K562 (cell line): ENCODE measurements around the gene RDH16. TPM values are rescaled to one million over a fixed set of nuclear protein-coding genes. Genes with fewer than 3 reads are reported as not detected.
A peak's percentile ranks its signal among the peaks of the same experiment; 100 is the strongest.

ENCODE experiments used
- ATAC-seq: fragments of 200-7000 bp; cut with Tn5 transposase; 3 replicates; pipeline ENCODE4 v1.9.1; 2020; ENCODE audit warnings: moderate library complexity
- Bru-seq: library from RNA; stranded (reverse); fragments of 400-500 nt; gene quantifications from one replicate; lab custom pipeline; 2021; lab: Mats Ljungman, UMichigan
- BruChase-seq, 2 experiments: library from RNA; stranded (reverse); fragments of 400-500 nt; gene quantifications; one replicate each; lab custom pipeline; 2021; lab: Mats Ljungman, UMichigan
- BruUV-seq: library from RNA; stranded (reverse); fragments of 400-500 nt; replicated peaks from 2 replicates; lab custom pipeline; 2021; lab: Mats Ljungman, UMichigan
- CTCF ChIA-PET: fragments of 300-600 bp; formaldehyde crosslinking; extraction: SDS; loops from one replicate; lab custom pipeline; 2021; ENCODE audit warnings: low intra/inter-chr PET ratio; lab: Yijun Ruan, JAX
- POLR2A ChIA-PET: fragments of 300-600, 350-650 bp; sonication (Branson Sonifier 250); formaldehyde crosslinking; extraction: SDS; loops from one replicate; lab custom pipeline; 2021; ENCODE audit warnings: antibody characterized with exemption, inconsistent platforms; lab: Yijun Ruan, JAX
- DNase-seq, 4 experiments: peaks; one replicate each; pipeline versions ENCODE4 v3.0.0 to v3.0.0-alpha.2; 2011 to 2018; ENCODE audit warnings: low spot score in 3 of 4, mixed read lengths in 3 of 4; ENCODE audit errors: extremely low read depth in 1 of 4
- FAIRE-seq: peaks from 2 replicates; lab custom pipeline; 2011; peaks lifted over from hg19 to GRCh38; lab: Jason Lieb, UNC
- H2AFZ ChIP-seq: 2 replicates; pipeline ENCODE4 v1.6.0; 2011; ENCODE audit warnings: low read depth, low read length, control low read depth, inconsistent platforms
- H3K27ac ChIP-seq: fragments of 200-600 bp; 3 replicates; pipeline ENCODE4 v1.8.0; 2011; ENCODE audit warnings: low read depth, mild to moderate bottlenecking, control low read depth, inconsistent platforms, low read length, moderate library complexity, mixed read lengths; ENCODE audit errors: extremely low read depth
- H3K27me3 ChIP-seq, 2 experiments: fragments of 300-600 bp in 1 of 2; 2 replicates in 1 of 2; 3 replicates in 1 of 2; pipeline versions ENCODE4 v1.6.0 to v1.8.0; 2011; ENCODE audit warnings: inconsistent platforms in 2 of 2, low read length in 2 of 2, mild to moderate bottlenecking in 1 of 2, mixed read lengths in 1 of 2, moderate library complexity in 1 of 2; ENCODE audit not compliant: control insufficient read depth in 2 of 2, insufficient read depth in 2 of 2
- H3K36me3 ChIP-seq: fragments of 300-600 bp; 3 replicates; pipeline ENCODE4 v1.8.0; 2011; ENCODE audit warnings: mild to moderate bottlenecking, low read length, inconsistent platforms; ENCODE audit not compliant: control insufficient read depth, insufficient read depth
- H3K4me1 ChIP-seq, 2 experiments: fragments of 200-600 bp in 1 of 2; replicated peaks in 1 of 2; 2 replicates in 1 of 2; 3 replicates in 1 of 2; pipeline versions ENCODE4 v1.5.1 to v1.8.0; 2011; ENCODE audit warnings: inconsistent platforms in 2 of 2, low read length in 2 of 2, mild to moderate bottlenecking in 1 of 2, mixed read lengths in 1 of 2, moderate library complexity in 1 of 2; ENCODE audit not compliant: control insufficient read depth in 2 of 2, insufficient read depth in 2 of 2
- H3K4me2 ChIP-seq: 2 replicates; pipeline ENCODE4 v1.6.1; 2011; ENCODE audit warnings: low read length, control low read depth, inconsistent platforms, mixed read lengths; ENCODE audit not compliant: insufficient read depth
- H3K4me3 ChIP-seq: fragments of 200-600 bp; sonication (generic), shearing (Covaris generic); 2 replicates; pipeline ENCODE4 v1.5.1; 2016; ENCODE audit warnings: control low read depth, inconsistent platforms
- H3K79me2 ChIP-seq: fragments of 200-600 bp; 3 replicates; pipeline ENCODE4 v1.8.0; 2011; ENCODE audit warnings: low read length, inconsistent platforms; ENCODE audit not compliant: control insufficient read depth, insufficient read depth
- H3K9ac ChIP-seq, 2 experiments: 2 replicates each; pipeline versions ENCODE4 v1.6.0 to v1.6.1; 2011; ENCODE audit warnings: low read depth in 2 of 2, low read length in 2 of 2, control low read depth in 1 of 2, inconsistent platforms in 1 of 2, mild to moderate bottlenecking in 1 of 2, mixed read lengths in 1 of 2; ENCODE audit not compliant: insufficient read depth in 1 of 2
- H3K9me1 ChIP-seq: one replicate; pipeline ENCODE4 v1.6.0; 2011; ENCODE audit warnings: inconsistent platforms, mild to moderate bottlenecking, low read length, moderate library complexity; ENCODE audit not compliant: control insufficient read depth, insufficient read depth
- H3K9me3 ChIP-seq: replicated peaks from 2 replicates; pipeline ENCODE4 v1.5.1; 2011; ENCODE audit warnings: low read depth, low read length, inconsistent platforms; ENCODE audit not compliant: control insufficient read depth, insufficient read depth
- H4K20me1 ChIP-seq: replicated peaks from 2 replicates; pipeline ENCODE4 v1.6.1; 2011; ENCODE audit warnings: low read length, inconsistent platforms, mixed read lengths; ENCODE audit not compliant: control insufficient read depth, insufficient read depth
- CREB3 ChIP-seq: fragments of 450-650 bp; conservative IDR thresholded peaks from 2 replicates; pipeline ENCODE4 v1.6.1; 2016; ENCODE audit warnings: missing genetic modification characterization, low read depth, mild to moderate bottlenecking, missing compliant biosample characterization, moderate library complexity
- DMBX1 ChIP-seq: fragments of 250-450 bp; sonication (Bioruptor Pico); IDR thresholded peaks from 2 replicates; pipeline ENCODE4 v1.8.0; 2022; ENCODE audit warnings: inconsistent platforms, mild to moderate bottlenecking, moderate library complexity, borderline replicate concordance
- ETV5 ChIP-seq: sonication (generic); formaldehyde crosslinking; IDR thresholded peaks from 2 replicates; pipeline ENCODE4 v1.4.0; 2020; ENCODE audit warnings: low read depth, mild to moderate bottlenecking, missing genetic modification reagents
- HIVEP1 ChIP-seq: fragments of 250-450 bp; sonication (Bioruptor Pico); IDR thresholded peaks from 2 replicates; pipeline ENCODE4 v1.4.0; 2020; ENCODE audit warnings: mild to moderate bottlenecking
- HMG20B ChIP-seq: fragments of 250-450 bp; sonication (Bioruptor Pico); IDR thresholded peaks from 2 replicates; pipeline ENCODE4 v1.5.0; 2021; ENCODE audit warnings: mild to moderate bottlenecking
- NFIX ChIP-seq: fragments of 250-450 bp; sonication (Bioruptor Pico); IDR thresholded peaks from 2 replicates; pipeline ENCODE4 v1.4.0; 2020; ENCODE audit warnings: low read depth, mild to moderate bottlenecking, moderate library complexity
- PTTG1 ChIP-seq: fragments of 450-650 bp; IDR thresholded peaks from 2 replicates; pipeline ENCODE4 v1.6.1; 2016; ENCODE audit warnings: low read depth, mild to moderate bottlenecking, missing genetic modification characterization, missing compliant biosample characterization
- RBM39 ChIP-seq: fragments of 200-400 bp; formaldehyde crosslinking; optimal IDR thresholded peaks from 2 replicates; pipeline ENCODE3; 2018; ENCODE audit warnings: low read depth, low read length
- RFX7 ChIP-seq: fragments of 250-450 bp; sonication (Bioruptor Pico); IDR thresholded peaks from 2 replicates; pipeline ENCODE4 v1.5.1; 2021; ENCODE audit warnings: mild to moderate bottlenecking
- SP2 ChIP-seq: IDR thresholded peaks from 2 replicates; pipeline ENCODE4 v1.6.1; 2011; ENCODE audit warnings: mild to moderate bottlenecking, low read depth, low read length, moderate library complexity; ENCODE audit not compliant: poor library complexity, severe bottlenecking; ENCODE audit errors: extremely low read depth
- STAG1 ChIP-seq: sonication (generic); formaldehyde crosslinking; IDR thresholded peaks from 2 replicates; pipeline ENCODE4 v1.5.0; 2020; ENCODE audit warnings: missing genetic modification reagents, borderline replicate concordance
- TCF7 ChIP-seq: sonication (generic); IDR thresholded peaks from 2 replicates; pipeline ENCODE4 v1.6.1; 2016; ENCODE audit warnings: antibody characterized with exemption, borderline replicate concordance
- TCF7L2 ChIP-seq: fragments of 150-350 bp; IDR thresholded peaks from 2 replicates; pipeline ENCODE4 v1.6.1; 2016; ENCODE audit warnings: low read depth, mild to moderate bottlenecking, low read length, moderate library complexity
- WHSC1 ChIP-seq: IDR thresholded peaks from one replicate; pipeline ENCODE4 v1.6.1; 2012; ENCODE audit warnings: low read length, control low read depth, inconsistent platforms
- ZNF175 ChIP-seq: fragments of 200-800 bp; sonication (Bioruptor generic); IDR thresholded peaks from 2 replicates; pipeline ENCODE4 v1.6.1; 2016; ENCODE audit warnings: low read depth, mild to moderate bottlenecking, missing genetic modification characterization, missing compliant biosample characterization
- ZNF277 ChIP-seq: fragments of 250-450 bp; sonication (Bioruptor Pico); IDR thresholded peaks from 2 replicates; pipeline ENCODE4 v1.8.0; 2022; ENCODE audit warnings: inconsistent platforms, mild to moderate bottlenecking, moderate library complexity, borderline replicate concordance
- WGBS: fragments of 100-300 bp; shearing (Covaris generic); methylation state at CpG from one replicate; pipeline ENCODE4 v1.1.6; 2016; ENCODE audit warnings: low coverage, mixed read lengths; ENCODE audit not compliant: insufficient coverage; ENCODE audit errors: missing lambda C conversion rate; 5-methylcytosine and 5-hydroxymethylcytosine counted together
- in situ Hi-C: fragments of 300-500 bp; cut with MboI; formaldehyde crosslinking; loops from 4 replicates; pipeline ENCODE4 v1.15.0; 2018; ENCODE audit warnings: inconsistent platforms, mixed read lengths
- intact Hi-C: fragments of 100-400 bp; cut with micrococcal nuclease; formaldehyde crosslinking; loops from 2 replicates; pipeline ENCODE4 v1.14.2; 2022
- long read RNA-seq, 3 experiments: library from polyadenylated mRNA in 2 of 3; library from RNA in 1 of 3; unstranded in 2 of 3; stranded (forward) in 1 of 3; transcript quantifications; one replicate each; pipeline ENCODE4 v2.0.0, GENCODE V29; 2019 to 2022
- polyA minus RNA-seq, 3 experiments: library from RNA; depleted of rRNA, polyadenylated mRNA; stranded (reverse); fragments of >200 nt; gene quantifications; 2 replicates each; pipeline ENCODE4 v1.2.3, GENCODE V29; 2011
- polyA plus RNA-seq, 8 experiments: library from polyadenylated mRNA; depleted of rRNA in 4 of 8; stranded (reverse) in 5 of 8; unstranded in 3 of 8; fragments of >200 nt; fragmentation: Nextera tagmentation in 2 of 8; fragmentation: Illumina TruSeq in 1 of 8; extraction: Ambion mirVana in 2 of 8; extraction: Trizol in 1 of 8; gene quantifications; 2 replicates each; pipeline versions ENCODE4 v1.2.1 to v1.2.3, GENCODE V29; 2011 to 2014; ENCODE audit warnings: inconsistent platforms in 1 of 8, missing spikeins in 1 of 8
- total RNA-seq, 7 experiments: library from RNA; depleted of rRNA in 6 of 7; stranded (reverse); fragments of >200 nt in 6 of 7; fragmentation: Illumina TruSeq in 2 of 7; extraction: Trizol in 2 of 7; gene quantifications; 2 replicates each; pipeline versions ENCODE4 v1.2.1 to v1.2.3, GENCODE V29; 2011 to 2021; ENCODE audit warnings: low replicate concordance in 1 of 7

RDH16 gene
- 3.0 and 3.8 TPM in 2 replicates for total RNA-seq (2011; cell fraction: chromatin; rRNA removed; ENCODE audit: low replicate concordance)
- 1.2 and 2.4 TPM in 2 replicates for total RNA-seq (2011; cell fraction: nucleolus; rRNA removed)
- total RNA-seq (2011; cell fraction: nucleoplasm; rRNA removed): 3.7 and 4.8 TPM in 2 replicates
- total RNA-seq (2014; rRNA removed) (0.20 and 0.23 TPM in 2 replicates), total RNA-seq (2014; rRNA removed; fragmentation: Illumina TruSeq; extraction: Trizol) (0.22 and 0.26 TPM in 2 replicates), total RNA-seq (2015; rRNA removed; fragmentation: Illumina TruSeq; extraction: Trizol) (0.11 TPM in 2 replicates), total RNA-seq (2021) (0.36 and 0.42 TPM in 2 replicates), polyA plus RNA-seq (2011; rRNA removed) (0.26 and 0.62 TPM in 2 replicates), polyA plus RNA-seq (2014; fragmentation: Illumina TruSeq; extraction: Trizol) (0.12 and 0.21 TPM in 2 replicates), polyA plus RNA-seq (2014; fragmentation: Nextera tagmentation; extraction: Ambion mirVana) (under 1 TPM in 1 of 2 experiments, not detected in 1; 0.13 TPM), polyA plus RNA-seq (2014; rRNA removed) (0.24 and 0.52 TPM in 2 replicates), polyA minus RNA-seq (2011; rRNA and poly(A)+ RNA removed) (0.11 and 0.48 TPM in 2 replicates), Bru-seq, nascent RNA (percentile 31 among the genes with signal in this experiment), BruChase-seq, experiment 1, labeled RNA remaining after a 2-hour chase (percentile 38 among the genes with signal in this experiment), BruChase-seq, experiment 2, labeled RNA remaining after a 6-hour chase (percentile 42 among the genes with signal in this experiment)
- polyA plus RNA-seq (2011; cell fraction: cytosol; rRNA removed): 0.04 and 0.28 TPM in 2 replicates
- 2.4 and 5.4 TPM in 2 replicates for polyA plus RNA-seq (2011; cell fraction: nucleus; rRNA removed)
- 0.14 and 0.47 TPM in 2 replicates for polyA plus RNA-seq (2012)
- not detected in 2 replicates for polyA minus RNA-seq (2011; cell fraction: cytosol; rRNA and poly(A)+ RNA removed)
- 0.54 and 1.6 TPM in 2 replicates for polyA minus RNA-seq (2011; cell fraction: nucleus; rRNA and poly(A)+ RNA removed)
- long read RNA-seq, experiment 1: 0 reads
- long read RNA-seq, experiment 2: 0 reads
- long read RNA-seq, experiment 3: 0 reads

GRCh38 chr12:56957229-56958052 is at the start of gene RDH16:
Gene RDH16, minus strand, starts transcription at chr12:56957608. Its CDS starts 146 bp downstream, at chr12:56957462.
- 16% methylated on average over 9 of the region's 10 CpGs for WGBS
- intact Hi-C loops: no loop called here
- DNase-seq (peak in 1 of 4 experiments; percentile 2), FAIRE-seq (no peak), ATAC-seq (no peak)
- H3K9me1 ChIP-seq: no peaks in the 10 kb centered on the region
- no peak within 1 kb of the TSS for H3K4me3 ChIP-seq
- CTCF ChIA-PET: no interaction called here
- POLR2A ChIA-PET: no interaction called here
- no peaks in the 10 kb centered on the region; the same call in 1 of the 2 replicates for H3K9me3 ChIP-seq
- BruUV-seq: no TSS peak
- in situ Hi-C loops: no loop called here
- H3K4me2 ChIP-seq: no peak within 1 kb of the TSS
- no peak within 1 kb of the TSS for H3K9ac ChIP-seq
- H3K27ac ChIP-seq: no peak within 1 kb of the TSS
- no peaks in the 10 kb centered on the region for H4K20me1 ChIP-seq
- no peaks in the 10 kb centered on the region; a peak in 1 of 5 replicates for H3K4me1 ChIP-seq
- no peaks in the 10 kb centered on the region for H3K36me3 ChIP-seq
- no peaks in the 10 kb centered on the region for H3K79me2 ChIP-seq
- peaks cover 0 to 15% of the 10 kb centered on the region in 2 experiments; a peak in 1 of 5 replicates for H3K27me3 ChIP-seq
- H2AFZ ChIP-seq: no peak within 1 kb of the TSS
- TF ChIP-seq RBM39 (no peak), TCF7 (no peak), RFX7 (CRISPR knock-in tag) (no peak), CREB3 (tag) (no peak), PTTG1 (tag) (no peak), NFIX (no peak), ETV5 (no peak), DMBX1 (CRISPR knock-in tag) (no peak), HIVEP1 (CRISPR knock-in tag) (no peak), STAG1 (CRISPR knock-in tag) (no peak), ZNF277 (no peak), SP2 (no peak), TCF7L2 (no peak), ZNF175 (CRISPR knock-in tag) (no peak), HMG20B (CRISPR knock-in tag) (no peak), WHSC1 (no peak)
